ENCODE data around the gene SAMD11.

DNA sequence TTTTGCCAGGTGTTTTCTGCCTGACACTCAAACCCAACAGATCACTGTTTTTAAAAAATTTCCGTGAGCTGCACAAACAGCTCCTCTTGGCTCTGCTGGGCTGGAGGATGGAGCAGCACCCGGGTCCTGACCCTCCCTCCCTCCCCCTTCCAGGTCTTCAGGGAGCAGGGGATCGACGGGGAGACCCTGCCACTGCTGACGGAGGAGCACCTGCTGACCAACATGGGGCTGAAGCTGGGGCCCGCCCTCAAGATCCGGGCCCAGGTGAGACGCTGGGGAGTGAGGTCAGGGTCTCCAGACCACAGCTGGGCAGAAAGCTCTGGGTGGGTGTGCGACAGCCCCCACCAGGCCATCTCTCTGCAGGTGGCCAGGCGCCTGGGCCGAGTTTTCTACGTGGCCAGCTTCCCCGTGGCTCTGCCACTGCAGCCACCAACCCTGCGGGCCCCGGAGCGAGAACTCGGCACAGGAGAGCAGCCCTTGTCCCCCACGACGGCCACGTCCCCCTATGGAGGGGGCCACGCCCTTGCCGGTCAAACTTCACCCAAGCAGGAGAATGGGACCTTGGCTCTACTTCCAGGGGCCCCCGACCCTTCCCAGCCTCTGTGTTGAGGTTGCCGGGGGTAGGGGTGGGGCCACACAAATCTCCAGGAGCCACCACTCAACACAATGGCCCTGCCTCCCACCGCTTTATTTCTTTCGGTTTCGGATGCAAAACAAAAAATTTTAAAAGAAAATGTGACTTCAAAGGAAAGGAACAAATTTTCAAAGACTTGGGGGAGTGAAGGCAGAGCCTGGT is 20.0 kb downstream of the SAMD11 start:
- TF ChIP-seq, protein P1, sequence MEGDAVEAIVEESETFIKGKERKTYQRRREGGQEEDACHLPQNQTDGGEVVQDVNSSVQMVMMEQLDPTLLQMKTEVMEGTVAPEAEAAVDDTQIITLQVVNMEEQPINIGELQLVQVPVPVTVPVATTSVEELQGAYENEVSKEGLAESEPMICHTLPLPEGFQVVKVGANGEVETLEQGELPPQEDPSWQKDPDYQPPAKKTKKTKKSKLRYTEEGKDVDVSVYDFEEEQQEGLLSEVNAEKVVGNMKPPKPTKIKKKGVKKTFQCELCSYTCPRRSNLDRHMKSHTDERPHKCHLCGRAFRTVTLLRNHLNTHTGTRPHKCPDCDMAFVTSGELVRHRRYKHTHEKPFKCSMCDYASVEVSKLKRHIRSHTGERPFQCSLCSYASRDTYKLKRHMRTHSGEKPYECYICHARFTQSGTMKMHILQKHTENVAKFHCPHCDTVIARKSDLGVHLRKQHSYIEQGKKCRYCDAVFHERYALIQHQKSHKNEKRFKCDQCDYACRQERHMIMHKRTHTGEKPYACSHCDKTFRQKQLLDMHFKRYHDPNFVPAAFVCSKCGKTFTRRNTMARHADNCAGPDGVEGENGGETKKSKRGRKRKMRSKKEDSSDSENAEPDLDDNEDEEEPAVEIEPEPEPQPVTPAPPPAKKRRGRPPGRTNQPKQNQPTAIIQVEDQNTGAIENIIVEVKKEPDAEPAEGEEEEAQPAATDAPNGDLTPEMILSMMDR (conservative IDR thresholded peaks at IDR 0.05) = no peak
- TF ChIP-seq ZFX (IDR thresholded peaks at IDR 0.05) = no peak

All from C4-2B (cell line).